Measurements from ENCODE around the gene MARVELD2. TPM values are rescaled to one million over a fixed set of nuclear protein-coding genes. Genes with fewer than 3 reads are reported as not detected.
"Not testable (repeated sequence)": the region's sequence is repeated elsewhere in the genome, so short reads cannot be mapped to it uniquely, and the experiment has no call there.

Gene MARVELD2
- total RNA-seq, 1 donor from 2014 or later: 0.52 TPM

DNA sequence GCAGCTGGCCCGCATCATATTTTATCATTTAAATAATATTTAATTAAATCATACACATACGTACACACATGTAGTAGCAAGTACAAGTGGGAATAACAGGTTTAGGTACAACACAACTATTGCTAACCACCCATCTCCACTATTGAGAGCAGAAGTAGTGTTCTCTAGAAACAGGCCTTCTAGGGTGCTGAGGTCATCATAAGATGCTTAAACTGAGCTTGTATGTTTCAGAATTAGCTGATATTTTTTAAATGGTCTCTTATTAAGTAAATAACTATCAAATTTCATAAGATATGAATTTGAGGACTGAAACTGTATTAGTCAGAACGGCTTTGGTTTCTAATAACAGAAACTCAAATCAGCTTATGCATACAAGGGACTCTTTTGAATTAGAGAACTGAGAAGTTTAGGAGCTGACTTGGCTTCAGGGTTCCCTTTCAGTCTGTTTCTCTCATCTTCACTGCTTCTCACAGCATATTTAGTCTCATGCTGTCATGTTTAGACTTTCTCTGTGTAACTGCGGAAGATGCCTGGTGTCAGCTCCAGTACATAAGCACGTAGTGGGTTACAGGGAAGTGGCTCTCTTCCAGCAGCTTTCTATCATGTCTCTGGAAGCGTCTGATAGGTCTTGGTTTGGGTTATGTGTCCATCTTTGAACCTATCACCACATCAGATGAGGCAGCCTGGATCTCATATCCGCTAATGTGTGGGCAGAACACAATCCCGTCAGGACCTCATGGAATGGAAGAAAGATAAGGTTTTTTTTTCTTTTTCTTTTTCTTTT, 52.7 kb downstream of the MARVELD2 start:
- no peak overlapping the region for H3K27ac ChIP-seq (ENCODE audit: low read depth, low read length)
- no peak overlapping the region for H3K9ac ChIP-seq (ENCODE audit: low read depth in 1 of 3, low read length in 3 of 3)
- no peaks in the 10 kb centered on the region for H3K4me1 ChIP-seq (ENCODE audit: control insufficient read depth in 3 of 3, insufficient read depth in 3 of 3, low read length in 3 of 3)
- no peak overlapping the region for H3K4me3 ChIP-seq (ENCODE audit: low read length in 3 of 3)
- peaks cover 0 to 3% (median 0%) of the 10 kb centered on the region in 3 donors for H3K9me3 ChIP-seq (ENCODE audit: control insufficient read depth in 3 of 3, low read length in 3 of 3)
- H3K36me3 ChIP-seq (ENCODE audit: control insufficient read depth in 3 of 3, insufficient read depth in 3 of 3, low read length in 3 of 3): no peaks in the 10 kb centered on the region
- H3K27me3 ChIP-seq (ENCODE audit: control insufficient read depth in 3 of 3, insufficient read depth in 3 of 3, low read length in 3 of 3): no peaks in the 10 kb centered on the region

DNA sequence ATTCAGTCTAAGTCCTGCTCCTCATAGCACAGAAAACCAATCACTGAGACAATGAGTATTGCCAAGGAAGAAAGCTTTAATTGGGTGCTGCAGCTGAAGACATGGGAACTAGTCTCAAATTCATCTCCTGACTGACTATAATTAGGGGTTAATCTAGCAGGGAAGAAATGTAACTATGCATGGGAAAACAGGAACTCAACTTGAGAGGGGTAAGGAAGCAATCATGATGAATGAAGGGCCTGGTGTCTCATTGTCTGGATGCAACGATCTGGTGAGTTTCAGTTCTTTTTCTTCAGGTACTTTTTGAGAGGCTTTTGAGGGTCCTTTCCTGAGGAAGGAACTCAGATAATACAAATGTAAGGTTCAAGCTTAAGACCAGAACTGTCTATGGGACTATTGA, 53.7 kb downstream of the MARVELD2 start:
- Histone ChIP-seq H3K27me3 (ENCODE audit: control insufficient read depth in 3 of 3, insufficient read depth in 3 of 3, low read length in 3 of 3) (no peaks in the 10 kb centered on the region), H3K9ac (ENCODE audit: low read depth in 1 of 3, low read length in 3 of 3) (no peak overlapping the region), H3K27ac (ENCODE audit: low read depth, low read length) (no peak overlapping the region), H3K9me3 (ENCODE audit: control insufficient read depth in 3 of 3, low read length in 3 of 3) (peaks cover 0 to 3% (median 0%) of the 10 kb centered on the region in 3 donors), H3K4me1 (ENCODE audit: control insufficient read depth in 3 of 3, insufficient read depth in 3 of 3, low read length in 3 of 3) (no peaks in the 10 kb centered on the region), H3K4me3 (ENCODE audit: low read length in 3 of 3) (no peak overlapping the region), H3K36me3 (ENCODE audit: control insufficient read depth in 3 of 3, insufficient read depth in 3 of 3, low read length in 3 of 3) (no peaks in the 10 kb centered on the region)

DNA sequence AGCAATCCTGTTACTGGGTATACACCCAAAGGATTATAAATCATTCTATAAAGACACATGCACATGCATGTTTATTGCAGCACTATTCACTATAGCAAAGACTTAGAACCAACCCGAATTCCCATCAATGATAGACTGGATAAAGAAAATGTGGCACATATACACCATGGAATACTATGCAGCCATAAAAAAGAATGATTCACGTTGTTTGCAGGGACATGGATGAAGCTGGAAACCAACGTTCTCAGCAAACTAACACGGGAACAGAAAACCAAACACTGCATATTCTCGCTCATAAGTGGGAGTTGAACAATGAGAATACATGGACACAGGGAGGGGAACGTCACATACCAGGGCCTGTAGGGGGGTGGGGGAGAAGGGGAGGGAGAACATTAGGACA, 56.6 kb downstream of the MARVELD2 start:
- H3K9me3 ChIP-seq (ENCODE audit: control insufficient read depth in 3 of 3, low read length in 3 of 3); H3K4me3 ChIP-seq (ENCODE audit: low read length in 3 of 3); H3K27me3 ChIP-seq (ENCODE audit: control insufficient read depth in 3 of 3, insufficient read depth in 3 of 3, low read length in 3 of 3): not testable (repeated sequence)

DNA sequence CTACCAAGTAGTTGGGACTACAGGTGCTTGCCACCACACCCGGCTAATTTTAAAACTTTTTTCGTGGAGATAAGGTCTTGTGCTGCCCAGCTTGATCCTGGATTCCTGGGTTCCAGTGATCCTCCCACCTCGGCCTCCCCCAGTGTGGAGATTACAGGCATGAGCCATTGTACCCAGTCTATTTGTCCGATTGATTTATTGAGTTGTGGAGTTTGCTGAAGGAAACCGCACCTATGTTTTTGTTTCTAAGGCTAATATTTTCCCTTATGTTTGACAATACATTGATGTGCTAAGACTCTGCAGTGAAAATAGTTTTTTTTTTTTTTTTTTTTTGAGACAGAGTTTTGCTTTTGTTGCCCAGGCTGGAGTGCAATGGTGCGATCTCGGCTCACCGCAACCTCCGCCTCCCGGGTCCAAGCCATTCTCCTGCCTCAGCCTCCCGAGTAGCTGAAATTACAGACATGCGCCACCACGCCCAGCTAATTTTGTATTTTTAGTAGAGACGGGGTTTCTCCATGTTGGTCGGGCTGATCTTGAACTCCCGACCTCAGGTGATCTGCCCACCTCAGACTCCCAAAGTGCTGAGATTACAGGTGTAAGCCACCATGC, 57.7 kb downstream of the MARVELD2 start:
- not testable (repeated sequence) for H3K9ac ChIP-seq (ENCODE audit: low read depth in 1 of 3, low read length in 3 of 3); H3K9me3 ChIP-seq (ENCODE audit: control insufficient read depth in 3 of 3, low read length in 3 of 3); H3K27ac ChIP-seq (ENCODE audit: low read depth, low read length); H3K4me3 ChIP-seq (ENCODE audit: low read length in 3 of 3); H3K36me3 ChIP-seq (ENCODE audit: control insufficient read depth in 3 of 3, insufficient read depth in 3 of 3, low read length in 3 of 3); H3K27me3 ChIP-seq (ENCODE audit: control insufficient read depth in 3 of 3, insufficient read depth in 3 of 3, low read length in 3 of 3); H3K4me1 ChIP-seq (ENCODE audit: control insufficient read depth in 3 of 3, insufficient read depth in 3 of 3, low read length in 3 of 3)

More for the DNA sequence above, 56.6 kb downstream of the MARVELD2 start:
- H3K27ac ChIP-seq (ENCODE audit: low read depth, low read length); H3K9ac ChIP-seq (ENCODE audit: low read depth in 1 of 3, low read length in 3 of 3); H3K36me3 ChIP-seq (ENCODE audit: control insufficient read depth in 3 of 3, insufficient read depth in 3 of 3, low read length in 3 of 3); H3K4me1 ChIP-seq (ENCODE audit: control insufficient read depth in 3 of 3, insufficient read depth in 3 of 3, low read length in 3 of 3): not testable (repeated sequence)

DNA sequence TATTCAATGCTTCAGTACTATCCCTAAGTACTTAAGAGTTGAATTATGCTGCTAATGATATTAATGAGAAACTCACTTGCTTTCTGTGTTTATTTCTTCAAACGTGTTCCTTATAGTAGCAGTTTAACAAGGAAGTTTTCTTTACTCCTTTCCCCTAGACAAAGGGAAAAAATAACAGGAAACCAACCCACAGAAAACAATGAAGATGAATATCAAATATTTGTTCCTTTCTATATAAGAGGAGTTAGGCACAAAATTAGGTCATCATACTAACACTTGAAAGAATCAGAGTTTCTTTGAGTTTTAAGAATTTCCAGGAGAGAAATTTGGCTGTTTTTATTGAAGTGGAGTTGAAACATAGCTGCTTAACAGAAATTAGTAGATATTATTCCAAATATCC, 62.3 kb downstream of the MARVELD2 start:
- Histone ChIP-seq H3K36me3 (ENCODE audit: control insufficient read depth in 3 of 3, insufficient read depth in 3 of 3, low read length in 3 of 3) (no peaks in the 10 kb centered on the region), H3K27ac (ENCODE audit: low read depth, low read length) (no peak overlapping the region), H3K27me3 (ENCODE audit: control insufficient read depth in 3 of 3, insufficient read depth in 3 of 3, low read length in 3 of 3) (no peaks in the 10 kb centered on the region), H3K9ac (ENCODE audit: low read depth in 1 of 3, low read length in 3 of 3) (no peak overlapping the region), H3K4me1 (ENCODE audit: control insufficient read depth in 3 of 3, insufficient read depth in 3 of 3, low read length in 3 of 3) (no peaks in the 10 kb centered on the region), H3K9me3 (ENCODE audit: control insufficient read depth in 3 of 3, low read length in 3 of 3) (no peaks in the 10 kb centered on the region), H3K4me3 (ENCODE audit: low read length in 3 of 3) (no peak overlapping the region)

DNA sequence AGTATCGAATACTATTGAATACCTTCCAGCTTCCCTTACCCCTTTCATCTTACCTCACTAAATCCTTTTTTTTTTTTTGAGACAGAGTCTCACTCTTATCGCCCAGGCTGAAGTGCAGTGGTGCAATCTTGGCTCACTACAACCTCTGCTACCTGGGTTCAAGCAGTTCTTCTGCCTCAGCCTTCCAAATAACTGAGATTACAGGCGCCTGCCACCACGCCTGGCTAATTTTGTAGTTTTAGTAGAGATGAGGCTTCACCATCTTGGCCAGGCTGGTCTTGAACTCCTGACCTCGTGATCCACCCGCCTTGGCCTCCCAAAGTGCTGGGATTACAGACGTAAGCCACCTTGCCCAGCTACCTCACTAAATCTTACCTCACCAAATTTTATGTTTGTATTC, 63.4 kb downstream of the MARVELD2 start:
- H3K4me1 ChIP-seq (ENCODE audit: control insufficient read depth in 3 of 3, insufficient read depth in 3 of 3, low read length in 3 of 3); H3K9me3 ChIP-seq (ENCODE audit: control insufficient read depth in 3 of 3, low read length in 3 of 3); H3K36me3 ChIP-seq (ENCODE audit: control insufficient read depth in 3 of 3, insufficient read depth in 3 of 3, low read length in 3 of 3); H3K27me3 ChIP-seq (ENCODE audit: control insufficient read depth in 3 of 3, insufficient read depth in 3 of 3, low read length in 3 of 3); H3K4me3 ChIP-seq (ENCODE audit: low read length in 3 of 3); H3K9ac ChIP-seq (ENCODE audit: low read depth in 1 of 3, low read length in 3 of 3); H3K27ac ChIP-seq (ENCODE audit: low read depth, low read length): not testable (repeated sequence)

DNA sequence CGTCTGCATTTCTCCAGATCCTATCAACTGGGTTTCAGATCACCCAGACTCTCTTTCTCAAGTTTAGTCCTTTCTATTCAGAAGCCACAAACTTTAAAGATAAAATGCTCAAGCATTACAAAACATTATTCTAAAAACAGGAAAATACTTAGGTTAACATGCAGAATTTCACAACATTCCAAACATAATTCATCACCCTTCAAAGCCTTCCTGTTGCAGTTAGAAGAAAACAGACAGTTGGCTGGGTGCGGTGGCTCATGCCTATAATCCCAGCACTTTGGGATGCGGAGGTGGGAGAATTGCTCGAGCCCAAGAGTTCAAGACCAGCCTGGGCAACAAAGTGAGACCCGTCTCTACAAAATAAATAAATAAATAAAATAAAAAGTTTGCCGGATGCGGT, 70.0 kb downstream of the MARVELD2 start:
- Histone ChIP-seq H3K27me3 (ENCODE audit: control insufficient read depth in 3 of 3, insufficient read depth in 3 of 3, low read length in 3 of 3) (peaks cover 0 to 4% (median 3%) of the 10 kb centered on the region in 3 donors), H3K9ac (ENCODE audit: low read depth in 1 of 3, low read length in 3 of 3) (no peak overlapping the region), H3K4me3 (ENCODE audit: low read length in 3 of 3) (no peak overlapping the region), H3K4me1 (ENCODE audit: control insufficient read depth in 3 of 3, insufficient read depth in 3 of 3, low read length in 3 of 3) (no peaks in the 10 kb centered on the region), H3K36me3 (ENCODE audit: control insufficient read depth in 3 of 3, insufficient read depth in 3 of 3, low read length in 3 of 3) (no peaks in the 10 kb centered on the region), H3K9me3 (ENCODE audit: control insufficient read depth in 3 of 3, low read length in 3 of 3) (no peaks in the 10 kb centered on the region), H3K27ac (ENCODE audit: low read depth, low read length) (no peak overlapping the region)

DNA sequence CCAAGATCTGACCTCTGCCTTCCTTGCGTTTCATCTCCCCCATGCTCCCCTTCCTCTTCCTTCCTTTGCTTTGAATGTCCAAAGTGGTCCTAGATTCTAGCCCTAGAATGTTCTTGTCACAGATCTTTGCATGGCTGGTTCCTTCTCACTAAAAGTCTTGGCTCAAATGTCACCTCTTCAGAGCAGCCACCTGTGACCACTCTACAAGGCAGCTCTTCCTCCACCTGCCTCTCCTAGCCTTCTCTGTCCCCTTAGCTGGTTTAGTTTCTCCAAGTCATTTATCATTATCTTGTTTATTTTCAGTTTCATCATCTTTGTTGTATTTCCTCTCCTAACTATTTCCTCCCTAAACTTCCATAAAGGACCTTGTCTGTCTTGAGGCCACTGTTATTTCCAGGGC, 70.6 kb downstream of the MARVELD2 start:
- H3K27ac ChIP-seq (ENCODE audit: low read depth, low read length): no peak overlapping the region
- no peaks in the 10 kb centered on the region for H3K9me3 ChIP-seq (ENCODE audit: control insufficient read depth in 3 of 3, low read length in 3 of 3)
- H3K36me3 ChIP-seq (ENCODE audit: control insufficient read depth in 3 of 3, insufficient read depth in 3 of 3, low read length in 3 of 3): no peaks in the 10 kb centered on the region
- H3K4me1 ChIP-seq (ENCODE audit: control insufficient read depth in 3 of 3, insufficient read depth in 3 of 3, low read length in 3 of 3): no peaks in the 10 kb centered on the region
- H3K27me3 ChIP-seq (ENCODE audit: control insufficient read depth in 3 of 3, insufficient read depth in 3 of 3, low read length in 3 of 3): peaks cover 0 to 4% (median 3%) of the 10 kb centered on the region in 3 donors
- no peak overlapping the region for H3K4me3 ChIP-seq (ENCODE audit: low read length in 3 of 3)
- H3K9ac ChIP-seq (ENCODE audit: low read depth in 1 of 3, low read length in 3 of 3): no peak overlapping the region

DNA sequence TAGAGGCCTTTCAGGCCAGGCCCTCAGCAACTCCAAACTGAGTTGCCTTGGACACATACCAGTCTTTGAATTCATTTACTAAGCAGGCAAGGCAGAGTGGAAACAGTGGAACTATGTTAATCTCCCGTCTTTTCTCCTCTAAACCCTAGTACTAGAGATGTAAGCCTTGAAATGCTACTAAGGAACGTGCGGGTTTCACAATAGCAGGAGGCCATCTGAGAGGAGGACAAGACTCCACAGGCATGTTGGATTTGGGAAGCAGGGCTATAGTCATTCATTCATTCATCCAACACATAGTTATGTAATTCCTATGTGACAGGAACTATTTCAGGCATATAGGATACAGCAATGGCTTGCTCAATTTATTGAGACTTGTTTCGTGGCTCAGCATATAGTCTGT, 74.3 kb downstream of the MARVELD2 start:
- no peak overlapping the region for H3K4me3 ChIP-seq (ENCODE audit: low read length in 3 of 3)
- no peak overlapping the region for H3K9ac ChIP-seq (ENCODE audit: low read depth in 1 of 3, low read length in 3 of 3)
- H3K9me3 ChIP-seq (ENCODE audit: control insufficient read depth in 3 of 3, low read length in 3 of 3): no peaks in the 10 kb centered on the region
- H3K4me1 ChIP-seq (ENCODE audit: control insufficient read depth in 3 of 3, insufficient read depth in 3 of 3, low read length in 3 of 3): peaks cover 12 to 20% (median 18%) of the 10 kb centered on the region in 3 donors
- H3K27ac ChIP-seq (ENCODE audit: low read depth, low read length): no peak overlapping the region
- H3K27me3 ChIP-seq (ENCODE audit: control insufficient read depth in 3 of 3, insufficient read depth in 3 of 3, low read length in 3 of 3): peaks cover 21 to 32% (median 26%) of the 10 kb centered on the region in 3 donors
- no peaks in the 10 kb centered on the region for H3K36me3 ChIP-seq (ENCODE audit: control insufficient read depth in 3 of 3, insufficient read depth in 3 of 3, low read length in 3 of 3)

DNA sequence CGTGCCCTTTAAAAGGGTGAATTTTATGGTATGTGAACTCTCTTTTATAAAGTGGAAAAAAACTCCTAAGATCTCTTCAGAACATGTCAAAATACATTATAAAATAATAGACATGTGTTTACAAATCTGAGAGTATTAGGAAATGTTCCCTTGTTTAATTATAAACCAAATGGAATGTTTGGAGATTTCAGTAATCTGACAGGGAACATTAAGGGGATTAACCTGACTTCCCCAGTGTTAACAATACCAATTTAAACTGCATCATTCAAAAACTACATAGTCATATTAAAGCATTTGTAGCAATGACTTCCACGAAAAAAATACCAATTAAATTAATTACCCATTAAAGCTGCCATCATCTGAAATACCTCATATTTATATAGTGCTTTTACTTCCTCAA, 76.1 kb downstream of the MARVELD2 start:
- H3K27me3 ChIP-seq (ENCODE audit: control insufficient read depth in 3 of 3, insufficient read depth in 3 of 3, low read length in 3 of 3): peaks cover 23 to 32% (median 31%) of the 10 kb centered on the region in 3 donors
- H3K4me1 ChIP-seq (ENCODE audit: control insufficient read depth in 3 of 3, insufficient read depth in 3 of 3, low read length in 3 of 3): peaks cover 12 to 20% (median 18%) of the 10 kb centered on the region in 3 donors
- no peaks in the 10 kb centered on the region for H3K36me3 ChIP-seq (ENCODE audit: control insufficient read depth in 3 of 3, insufficient read depth in 3 of 3, low read length in 3 of 3)
- no peak overlapping the region for H3K27ac ChIP-seq (ENCODE audit: low read depth, low read length)
- H3K9me3 ChIP-seq (ENCODE audit: control insufficient read depth in 3 of 3, low read length in 3 of 3): no peaks in the 10 kb centered on the region
- H3K4me3 ChIP-seq (ENCODE audit: low read length in 3 of 3): no peak overlapping the region
- no peak overlapping the region for H3K9ac ChIP-seq (ENCODE audit: low read depth in 1 of 3, low read length in 3 of 3)
